ENCODE data around the gene MAP3K10. TPM values are rescaled to one million over a fixed set of nuclear protein-coding genes. Genes with fewer than 3 reads are reported as not detected.

The MAP3K10 gene
- 38.3 TPM for total RNA-seq

GRCh38 chr19:40190891-40191835 lies at the start of gene MAP3K10:
Gene MAP3K10, plus strand, starts transcription at chr19:40191426. Its CDS starts 606 bp downstream, at chr19:40192032.

GRCh38 chr19:40217934-40218890 lies 27.0 kb downstream of the MAP3K10 start, which contains the start of gene TTC9B:
Gene TTC9B, minus strand, starts transcription at chr19:40218384. Its CDS starts 3 bp downstream, at chr19:40218381.

Other genes with a start within 250 kb of the MAP3K10 start
- 91.1 TPM for gene PSMC4, start 220.3 kb upstream of the MAP3K10 start, total RNA-seq
- 16.1 TPM for gene ZNF546, start 194.4 kb upstream of the MAP3K10 start, total RNA-seq
- gene ZNF780B, start 135.2 kb upstream of the MAP3K10 start, total RNA-seq: 40.6 TPM
- gene ZNF780A, start 100.5 kb upstream of the MAP3K10 start, total RNA-seq: 34.6 TPM
- gene TTC9B, start 27.0 kb downstream of the MAP3K10 start, total RNA-seq: 45.7 TPM
- 0.46 TPM for gene CCNP, start 35.3 kb downstream of the MAP3K10 start, total RNA-seq
- 68.3 TPM for gene AKT2, start 93.9 kb downstream of the MAP3K10 start, total RNA-seq
- 18.0 TPM for gene C19orf47, start 157.0 kb downstream of the MAP3K10 start, total RNA-seq
- gene PLD3, start 157.3 kb downstream of the MAP3K10 start, total RNA-seq: 272 TPM
- not detected for gene HIPK4, start 198.8 kb downstream of the MAP3K10 start, total RNA-seq
- gene PRX, start 222.0 kb downstream of the MAP3K10 start, total RNA-seq: 2.5 TPM
- 3.5 TPM for gene SERTAD1, start 234.6 kb downstream of the MAP3K10 start, total RNA-seq